IMR-90 (cell line): Measurements from ENCODE around the gene CTNS. TPM values are rescaled to one million over a fixed set of nuclear protein-coding genes. Genes with fewer than 3 reads are reported as not detected.

Experiments used
- ATAC-seq: fragments of 200-7000 bp; cut with Tn5 transposase; 2 replicates; pipeline ENCODE4 v1.9.1; 2020; ENCODE audit warnings: low read depth, mild to moderate bottlenecking, moderate library complexity
- BruUV-seq: library from RNA; stranded (reverse); fragments of 400-500 nt; replicated peaks from 2 replicates; lab custom pipeline; 2021; lab: Mats Ljungman, UMichigan
- CTCF ChIA-PET: fragments of 300-600 bp; formaldehyde crosslinking; extraction: SDS; loops from one replicate; lab custom pipeline; 2021; ENCODE audit warnings: antibody characterized with exemption; lab: Yijun Ruan, JAX
- POLR2A ChIA-PET: fragments of 300-600 bp; sonication (Branson Sonifier 250); formaldehyde crosslinking; loops from one replicate; lab custom pipeline; 2022; ENCODE audit warnings: antibody characterized with exemption; ENCODE audit not compliant: unreplicated experiment; lab: Charles Lee
- DNase-seq: peaks from one replicate; pipeline ENCODE4 v3.0.0; 2013
- H2AFZ ChIP-seq: replicated peaks from 2 replicates; pipeline ENCODE3; 2013; ENCODE audit warnings: low read length, mild to moderate bottlenecking; ENCODE audit not compliant: poor library complexity
- H2AK5ac ChIP-seq: 2 replicates; pipeline ENCODE4 v1.6.1; 2013; ENCODE audit warnings: low read depth, low read length, inconsistent platforms
- H2AK9ac ChIP-seq: replicated peaks from 2 replicates; pipeline ENCODE3; 2013; ENCODE audit warnings: mild to moderate bottlenecking, low read depth, low read length, moderate library complexity; ENCODE audit not compliant: poor library complexity
- H2BK120ac ChIP-seq: 2 replicates; pipeline ENCODE4 v1.6.1; 2013; ENCODE audit warnings: low read depth, low read length, inconsistent platforms
- H2BK15ac ChIP-seq: 3 replicates; pipeline ENCODE4 v1.6.1; 2013; ENCODE audit warnings: low read depth, low read length, inconsistent platforms
- H2BK20ac ChIP-seq: 2 replicates; pipeline ENCODE4 v1.6.1; 2013; ENCODE audit warnings: low read depth, mild to moderate bottlenecking, inconsistent platforms, low read length, moderate library complexity
- H2BK5ac ChIP-seq: 2 replicates; pipeline ENCODE4 v1.6.1; 2013; ENCODE audit warnings: mild to moderate bottlenecking, low read depth, low read length, inconsistent platforms; ENCODE audit not compliant: poor library complexity, severe bottlenecking
- H3K14ac ChIP-seq: replicated peaks from 2 replicates; pipeline ENCODE4 v1.6.1; 2013; ENCODE audit warnings: low read depth, low read length, inconsistent platforms
- H3K18ac ChIP-seq: 2 replicates; pipeline ENCODE4 v1.6.1; 2013; ENCODE audit warnings: low read depth, low read length, control low read depth
- H3K23ac ChIP-seq: 2 replicates; pipeline ENCODE4 v1.6.1; 2013; ENCODE audit warnings: low read depth, low read length, inconsistent platforms
- H3K27ac ChIP-seq: 2 replicates; pipeline ENCODE4 v1.5.1; 2013; ENCODE audit warnings: mild to moderate bottlenecking, control low read depth, low read length; ENCODE audit not compliant: insufficient read depth
- H3K27me3 ChIP-seq: 2 replicates; pipeline ENCODE4 v1.6.1; 2013; ENCODE audit warnings: low read length; ENCODE audit not compliant: control insufficient read depth, insufficient read depth
- H3K36me3 ChIP-seq: 2 replicates; pipeline ENCODE4 v1.6.1; 2013; ENCODE audit warnings: low read length, mixed read lengths; ENCODE audit not compliant: control insufficient read depth, insufficient read depth
- H3K4ac ChIP-seq: 2 replicates; pipeline ENCODE4 v1.6.1; 2013; ENCODE audit warnings: low read depth, low read length, inconsistent platforms
- H3K4me1 ChIP-seq: 2 replicates; pipeline ENCODE4 v1.6.1; 2013; ENCODE audit warnings: low read length, mixed read lengths; ENCODE audit not compliant: control insufficient read depth, insufficient read depth
- H3K4me2 ChIP-seq: 2 replicates; pipeline ENCODE4 v1.6.1; 2013; ENCODE audit warnings: low read depth, mild to moderate bottlenecking, control low read depth, low read length, moderate library complexity
- H3K4me3 ChIP-seq: 2 replicates; pipeline ENCODE4 v1.5.1; 2013; ENCODE audit warnings: low read depth, mild to moderate bottlenecking, control low read depth, low read length, moderate library complexity; ENCODE audit not compliant: insufficient read depth
- H3K56ac ChIP-seq: 2 replicates; pipeline ENCODE4 v1.6.1; 2013; ENCODE audit warnings: low read length, inconsistent platforms; ENCODE audit not compliant: insufficient read depth; ENCODE audit errors: extremely low read depth
- H3K79me1 ChIP-seq, 2 experiments: 2 replicates each; pipeline ENCODE4 v1.6.1; 2013; ENCODE audit warnings: low read length in 2 of 2, inconsistent platforms in 1 of 2, low read depth in 1 of 2
- H3K9ac ChIP-seq: 2 replicates; pipeline ENCODE4 v1.6.1; 2013; ENCODE audit warnings: low read depth, low read length, control low read depth
- H3K9me1 ChIP-seq: 2 replicates; pipeline ENCODE4 v1.6.1; 2013; ENCODE audit warnings: low read length, inconsistent platforms; ENCODE audit not compliant: insufficient read depth
- H3K9me3 ChIP-seq: 2 replicates; pipeline ENCODE4 v1.6.1; 2013; ENCODE audit warnings: low read length; ENCODE audit not compliant: control insufficient read depth, insufficient read depth
- H4K20me1 ChIP-seq: 2 replicates; pipeline ENCODE4 v1.6.1; 2013; ENCODE audit warnings: low read length, inconsistent platforms; ENCODE audit not compliant: insufficient read depth
- H4K5ac ChIP-seq: 2 replicates; pipeline ENCODE4 v1.6.1; 2013; ENCODE audit warnings: mild to moderate bottlenecking, low read depth, low read length, control low read depth
- H4K8ac ChIP-seq, 2 experiments: 2 replicates each; pipeline ENCODE4 v1.6.1; 2013; ENCODE audit warnings: low read depth in 2 of 2, low read length in 2 of 2, control low read depth in 1 of 2, inconsistent platforms in 1 of 2
- H4K91ac ChIP-seq: 2 replicates; pipeline ENCODE4 v1.6.1; 2013; ENCODE audit warnings: low read depth, low read length, inconsistent platforms; ENCODE audit not compliant: insufficient read depth
- CEBPB ChIP-seq: IDR thresholded peaks from 2 replicates; pipeline ENCODE4 v1.6.1; 2012; ENCODE audit warnings: low read depth, low read length, improper control_type of control experiment
- CHD1 ChIP-seq: IDR thresholded peaks from 2 replicates; pipeline ENCODE4 v1.6.1; 2012; ENCODE audit warnings: low read depth, low read length, improper control_type of control experiment
- MXI1 ChIP-seq: IDR thresholded peaks from 2 replicates; pipeline ENCODE4 v1.6.1; 2012; ENCODE audit warnings: low read depth, mild to moderate bottlenecking, low read length, moderate library complexity, borderline replicate concordance
- WGBS, 2 experiments: methylation state at CpG; one replicate each; pipeline versions ENCODE4 v1.1.5 to v1.1.7; 2013; ENCODE audit warnings: missing lambda C conversion rate in 2 of 2; ENCODE audit not compliant: insufficient read length in 1 of 2; ENCODE audit errors: extremely low coverage in 2 of 2; 5-methylcytosine and 5-hydroxymethylcytosine counted together
- dilution Hi-C: fragments of 300-500 bp; cut with HindIII; formaldehyde crosslinking; loops from one replicate; pipeline ENCODE4 v1.14.3; 2018; ENCODE audit warnings: low sequenced_read_pairs; ENCODE audit not compliant: unreplicated experiment
- in situ Hi-C: fragments of 300-500 bp; cut with MboI; formaldehyde crosslinking; loops from 3 replicates; pipeline ENCODE4 v1.14.3; 2019; ENCODE audit warnings: low sequenced_read_pairs, inconsistent platforms, mixed read lengths
- intact Hi-C: fragments of 100-400 bp; cut with micrococcal nuclease; formaldehyde crosslinking; loops from 2 replicates; pipeline ENCODE4 v1.10.0; 2022
- polyA plus RNA-seq, 3 experiments: library from polyadenylated mRNA; depleted of rRNA; stranded (reverse); fragments of >200 nt; gene quantifications; 2 replicates each; pipeline ENCODE4 v1.2.3, GENCODE V29; 2012; ENCODE audit warnings: low replicate concordance in 1 of 3
- total RNA-seq: library from RNA; depleted of rRNA; stranded (reverse); fragments of >200 nt; gene quantifications from 2 replicates; pipeline ENCODE4 v1.2.3, GENCODE V29; 2012

CTNS gene
- total and polyA plus RNA-seq, 2 of the 4 experiments (the other 2 are of a cell fraction), result 4.7 to 5.3 TPM

- Histone ChIP-seq H3K4me1 (peaks cover 2% of the 10 kb centered on the region; the same call in 1 of the 2 replicates), H3K56ac (no peak overlapping the region), H3K79me1 (no peaks in the 10 kb centered on the region), H2BK5ac (no peak overlapping the region), H3K23ac (no peak overlapping the region), H3K36me3 (no peaks in the 10 kb centered on the region), H3K9ac (no peak overlapping the region), H2AK5ac (no peak overlapping the region), H4K5ac (no peak overlapping the region), H2BK120ac (no peak overlapping the region), H2BK15ac (no peak overlapping the region), H4K91ac (no peak overlapping the region), H3K4ac (no peak overlapping the region), H3K14ac (no peak overlapping the region), H3K27me3 (no peaks in the 10 kb centered on the region), H2AK9ac (no peak overlapping the region), H3K4me2 (no peak overlapping the region), H4K8ac (no peak overlapping the region), H3K9me3 (no peaks in the 10 kb centered on the region), H3K4me3 (no peak overlapping the region), H2BK20ac (no peak overlapping the region), H2AFZ (no peak overlapping the region), H3K9me1 (no peaks in the 10 kb centered on the region; the same call in 1 of the 2 replicates), H3K18ac (no peak overlapping the region), H3K27ac (no peak overlapping the region), H4K20me1 (no peaks in the 10 kb centered on the region)
- no peak for TF ChIP-seq MXI1
- no peak for TF ChIP-seq CHD1
- TF ChIP-seq CEBPB, result no peak
- BruUV-seq, result no TSS peak
- ChIA-PET POLR2A (no interaction called here), CTCF (no interaction called here)
- in situ Hi-C loops (no loop called here), intact Hi-C loops (no loop called here), dilution Hi-C loops (no loop called here)
- DNase-seq (no peak), ATAC-seq (no peak)
- 90% methylated on average over 11 of the region's 27 CpGs; no CpG with 5 or more reads in 1 of the 2 experiments for WGBS, 2 experiments
Observed at GRCh38 chr17:3596804-3597464, 39.6 kb upstream of the CTNS start.
